Measurements from ENCODE around the gene MGAT1. TPM values are rescaled to one million over a fixed set of nuclear protein-coding genes. Genes with fewer than 3 reads are reported as not detected.

The MGAT1 gene
- polyA plus RNA-seq, 1 donor from 2014 or later: 31.8 TPM

- Histone ChIP-seq H3K9me3 (ENCODE audit: low read length) (no peaks in the 10 kb centered on the region), H2AFZ (ENCODE audit: low read depth, low read length) (no peak overlapping the region), H3K4me2 (ENCODE audit: low read length) (no peak overlapping the region), H3K79me2 (replicated peaks; ENCODE audit: insufficient read depth, low read length) (no peaks in the 10 kb centered on the region), H4K20me1 (ENCODE audit: insufficient read depth) (no peaks in the 10 kb centered on the region), H3K27me3 (ENCODE audit: insufficient read depth, low read depth, low read length) (no peaks in the 10 kb centered on the region), H3K9ac (ENCODE audit: low read length) (no peak overlapping the region), H3F3A (ENCODE audit: insufficient read depth, low read length, poor library complexity, severe bottlenecking) (no peaks in the 10 kb centered on the region), H3K36me3 (ENCODE audit: insufficient read depth, low read length) (no peaks in the 10 kb centered on the region), H3K9me2 (ENCODE audit: insufficient read depth, low read length) (no peaks in the 10 kb centered on the region), H3K4me3 (ENCODE audit: low read length) (no peak overlapping the region), H3K27ac (ENCODE audit: low read length) (no peak overlapping the region)
- no peak for TF ChIP-seq EZH2 (IDR thresholded peaks at IDR 0.05; ENCODE audit: borderline replicate concordance, insufficient read depth, low read length, poor library complexity, severe bottlenecking)
Measured at GRCh38 chr5:180739271-180739670, 63.3 kb downstream of the MGAT1 start.

DNA sequence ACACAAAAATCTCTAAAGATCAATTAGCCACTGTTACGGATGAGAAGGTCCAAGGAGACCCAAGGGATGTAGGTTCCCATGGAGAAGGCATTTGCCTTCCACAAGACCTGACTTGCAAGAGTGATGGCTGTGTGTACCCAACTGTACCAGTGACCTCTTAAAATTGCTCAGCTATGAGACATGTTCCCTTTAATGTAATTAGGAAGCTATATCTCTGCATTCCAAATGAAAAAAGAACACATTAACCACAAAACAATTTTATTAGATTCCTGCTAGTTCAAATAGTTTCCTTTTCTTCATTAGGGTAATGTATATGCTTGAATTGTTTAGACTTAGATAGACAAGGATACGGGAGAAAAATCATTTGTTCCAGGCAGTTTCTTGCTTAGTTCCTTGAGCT lies 66.1 kb downstream of the MGAT1 start:
- no peaks in the 10 kb centered on the region for H4K20me1 ChIP-seq (ENCODE audit: insufficient read depth)
- H3K4me2 ChIP-seq (ENCODE audit: low read length): no peak overlapping the region
- H3K79me2 ChIP-seq (replicated peaks; ENCODE audit: insufficient read depth, low read length): no peaks in the 10 kb centered on the region
- no peaks in the 10 kb centered on the region for H3F3A ChIP-seq (ENCODE audit: insufficient read depth, low read length, poor library complexity, severe bottlenecking)
- no peaks in the 10 kb centered on the region for H3K27me3 ChIP-seq (ENCODE audit: insufficient read depth, low read depth, low read length)
- H2AFZ ChIP-seq (ENCODE audit: low read depth, low read length): no peak overlapping the region
- H3K4me3 ChIP-seq (ENCODE audit: low read length): no peak overlapping the region
- no peaks in the 10 kb centered on the region for H3K9me3 ChIP-seq (ENCODE audit: low read length)
- H3K9me2 ChIP-seq (ENCODE audit: insufficient read depth, low read length): no peaks in the 10 kb centered on the region
- no peak overlapping the region for H3K27ac ChIP-seq (ENCODE audit: low read length)
- no peak overlapping the region for H3K9ac ChIP-seq (ENCODE audit: low read length)
- H3K36me3 ChIP-seq (ENCODE audit: insufficient read depth, low read length): no peaks in the 10 kb centered on the region
- TF ChIP-seq RAD21 (conservative IDR thresholded peaks at IDR 0.05): no peak
- TF ChIP-seq SMC3 (conservative IDR thresholded peaks at IDR 0.05; ENCODE audit: poor library complexity): no peak
- TF ChIP-seq REST (IDR thresholded peaks at IDR 0.05; ENCODE audit: borderline replicate concordance): no peak
- TF ChIP-seq, protein P1, sequence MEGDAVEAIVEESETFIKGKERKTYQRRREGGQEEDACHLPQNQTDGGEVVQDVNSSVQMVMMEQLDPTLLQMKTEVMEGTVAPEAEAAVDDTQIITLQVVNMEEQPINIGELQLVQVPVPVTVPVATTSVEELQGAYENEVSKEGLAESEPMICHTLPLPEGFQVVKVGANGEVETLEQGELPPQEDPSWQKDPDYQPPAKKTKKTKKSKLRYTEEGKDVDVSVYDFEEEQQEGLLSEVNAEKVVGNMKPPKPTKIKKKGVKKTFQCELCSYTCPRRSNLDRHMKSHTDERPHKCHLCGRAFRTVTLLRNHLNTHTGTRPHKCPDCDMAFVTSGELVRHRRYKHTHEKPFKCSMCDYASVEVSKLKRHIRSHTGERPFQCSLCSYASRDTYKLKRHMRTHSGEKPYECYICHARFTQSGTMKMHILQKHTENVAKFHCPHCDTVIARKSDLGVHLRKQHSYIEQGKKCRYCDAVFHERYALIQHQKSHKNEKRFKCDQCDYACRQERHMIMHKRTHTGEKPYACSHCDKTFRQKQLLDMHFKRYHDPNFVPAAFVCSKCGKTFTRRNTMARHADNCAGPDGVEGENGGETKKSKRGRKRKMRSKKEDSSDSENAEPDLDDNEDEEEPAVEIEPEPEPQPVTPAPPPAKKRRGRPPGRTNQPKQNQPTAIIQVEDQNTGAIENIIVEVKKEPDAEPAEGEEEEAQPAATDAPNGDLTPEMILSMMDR (IDR thresholded peaks at IDR 0.05; ENCODE audit: poor library complexity, severe bottlenecking): no peak

Other genes starting within 250 kb of the MGAT1 start
- gene SCGB3A1, start 211.3 kb downstream of the MGAT1 start, polyA plus RNA-seq: not detected in 2 replicates
- 0.04 and 4.1 TPM in 2 replicates for gene FLT4, start 153.2 kb downstream of the MGAT1 start, polyA plus RNA-seq
- not detected in 2 replicates for gene OR2Y1, start 62.7 kb downstream of the MGAT1 start, polyA plus RNA-seq
- gene ZFP62, start 58.5 kb upstream of the MGAT1 start, polyA plus RNA-seq: 51.1 and 69.1 TPM in 2 replicates
- not detected in 2 replicates for gene BTNL8, start 96.4 kb upstream of the MGAT1 start, polyA plus RNA-seq
- gene BTNL3, start 186.0 kb upstream of the MGAT1 start, polyA plus RNA-seq: not detected in 2 replicates
- gene BTNL9, start 237.5 kb upstream of the MGAT1 start, polyA plus RNA-seq: 13.9 and 18.7 TPM in 2 replicates